Activated T-cell treated with anti-CD3 and anti-CD28 coated beads, Interleukin-2, amount 50 U/mL, for 4 hours (primary cell): Measurements from ENCODE around the gene KLHL17. TPM values are rescaled to one million over a fixed set of nuclear protein-coding genes. Genes with fewer than 3 reads are reported as not detected.
"Not testable (repeated sequence)": the region's sequence is repeated elsewhere in the genome, so short reads cannot be mapped to it uniquely, and the experiment has no call there.

Source experiments
- ATAC-seq, 2 donors: fragments of 200-7000 bp; cut with Tn5 transposase; one replicate each; pipeline ENCODE4 v1.10.0; 2021
- DNase-seq: peaks from one replicate; pipeline ENCODE4 v3.0.0-alpha.2; 2020
- H3K27me3 Mint-ChIP-seq: one replicate; pipeline ENCODE4 v1.8.0; 2021; ENCODE audit warnings: low read depth, mixed read lengths
- H3K36me3 Mint-ChIP-seq: one replicate; pipeline ENCODE4 v1.8.0; 2022; ENCODE audit warnings: mixed read lengths; ENCODE audit not compliant: insufficient read depth
- H3K4me1 Mint-ChIP-seq: one replicate; pipeline ENCODE4 v1.8.0; 2021; ENCODE audit warnings: low read depth, mixed read lengths
- H3K4me3 Mint-ChIP-seq: one replicate; pipeline ENCODE4 v1.8.0; 2021; ENCODE audit warnings: mild to moderate bottlenecking, moderate library complexity, mixed read lengths
- H3K9me3 Mint-ChIP-seq: one replicate; pipeline ENCODE4 v1.8.0; 2021; ENCODE audit warnings: mixed read lengths
- total RNA-seq, 3 donors: library from RNA; stranded (reverse); gene quantifications; one replicate each; pipeline ENCODE4 v1.2.1, GENCODE V29; 2021

The KLHL17 gene
- total RNA-seq, 3 donors from 2014 or later: 32.1 to 36.6 (median 34.3) TPM

- H3K4me1 Mint-ChIP-seq: peaks cover 5% of the 10 kb centered on the region
- H3K27me3 Mint-ChIP-seq: peaks cover 14% of the 10 kb centered on the region
- H3K36me3 Mint-ChIP-seq: no peaks in the 10 kb centered on the region
- no peak overlapping the region for H3K4me3 Mint-ChIP-seq
- ATAC-seq: no peak
- H3K9me3 Mint-ChIP-seq: no peaks in the 10 kb centered on the region
- DNase-seq: no peak
Observed at GRCh38 chr1:971751-972506, 11.5 kb downstream of the KLHL17 start.

- Mint-ChIP-seq H3K36me3 (no peaks in the 10 kb centered on the region), H3K4me1 (peaks cover 5% of the 10 kb centered on the region), H3K4me3 (no peak overlapping the region), H3K9me3 (no peaks in the 10 kb centered on the region), H3K27me3 (peaks cover 14% of the 10 kb centered on the region)
- DNase-seq: no peak
- no peak for ATAC-seq
Observed at GRCh38 chr1:972726-973458, 12.5 kb downstream of the KLHL17 start.

- ATAC-seq: no peak
- Mint-ChIP-seq H3K27me3 (peaks cover 16% of the 10 kb centered on the region), H3K36me3 (no peaks in the 10 kb centered on the region), H3K4me3 (no peak overlapping the region), H3K9me3 (no peaks in the 10 kb centered on the region), H3K4me1 (peaks cover 7% of the 10 kb centered on the region)
- DNase-seq: no peak
Observed at GRCh38 chr1:973459-974292, 13.3 kb downstream of the KLHL17 start.

- Mint-ChIP-seq H3K4me1 (peaks cover 7% of the 10 kb centered on the region), H3K36me3 (no peaks in the 10 kb centered on the region), H3K27me3 (peaks cover 16% of the 10 kb centered on the region), H3K4me3 (no peak overlapping the region), H3K9me3 (no peaks in the 10 kb centered on the region)
- ATAC-seq (no peak), DNase-seq (no peak)
Observed at GRCh38 chr1:974293-974640, 13.9 kb downstream of the KLHL17 start.

- H3K27me3 Mint-ChIP-seq: peaks cover 16% of the 10 kb centered on the region
- no peak overlapping the region for H3K4me3 Mint-ChIP-seq
- H3K9me3 Mint-ChIP-seq: no peaks in the 10 kb centered on the region
- ATAC-seq (no peak), DNase-seq (no peak)
- H3K36me3 Mint-ChIP-seq: no peaks in the 10 kb centered on the region
- peaks cover 7% of the 10 kb centered on the region for H3K4me1 Mint-ChIP-seq
Observed at GRCh38 chr1:974687-975328, 14.4 kb downstream of the KLHL17 start.

- H3K4me1 Mint-ChIP-seq: peaks cover 7% of the 10 kb centered on the region
- no peaks in the 10 kb centered on the region for H3K36me3 Mint-ChIP-seq
- H3K4me3 Mint-ChIP-seq: no peak overlapping the region
- peaks cover 16% of the 10 kb centered on the region for H3K27me3 Mint-ChIP-seq
- no peak for DNase-seq
- no peaks in the 10 kb centered on the region for H3K9me3 Mint-ChIP-seq
- no peak for ATAC-seq
Observed at GRCh38 chr1:975365-975764, 15.0 kb downstream of the KLHL17 start.

- Mint-ChIP-seq H3K4me3 (no peak overlapping the region), H3K27me3 (peaks cover 16% of the 10 kb centered on the region), H3K4me1 (peaks cover 7% of the 10 kb centered on the region), H3K36me3 (no peaks in the 10 kb centered on the region), H3K9me3 (no peaks in the 10 kb centered on the region)
- DNase-seq: peak; percentile 62
- peak; percentile 93 to 95 for ATAC-seq
Observed at GRCh38 chr1:975896-976683, 15.7 kb downstream of the KLHL17 start.

- H3K27me3 Mint-ChIP-seq: peaks cover 14% of the 10 kb centered on the region
- H3K9me3 Mint-ChIP-seq, ATAC-seq, H3K4me3 Mint-ChIP-seq, H3K36me3 Mint-ChIP-seq, H3K4me1 Mint-ChIP-seq, DNase-seq: not testable (repeated sequence)
Observed at GRCh38 chr1:976791-977190, 16.4 kb downstream of the KLHL17 start.

- Mint-ChIP-seq H3K27me3 (peaks cover 25% of the 10 kb centered on the region), H3K36me3 (no peaks in the 10 kb centered on the region), H3K4me1 (peaks cover 7% of the 10 kb centered on the region), H3K9me3 (no peaks in the 10 kb centered on the region), H3K4me3 (no peak overlapping the region)
- DNase-seq: no peak
- ATAC-seq: no peak
Observed at GRCh38 chr1:978069-978834, 17.9 kb downstream of the KLHL17 start.

GRCh38 chr1:978835-979743 is 18.7 kb downstream of the KLHL17 start:
- Mint-ChIP-seq H3K27me3 (peaks cover 29% of the 10 kb centered on the region), H3K4me1 (peaks cover 7% of the 10 kb centered on the region), H3K4me3 (no peak overlapping the region), H3K9me3 (no peaks in the 10 kb centered on the region), H3K36me3 (no peaks in the 10 kb centered on the region)
- ATAC-seq (no peak), DNase-seq (peak; percentile 3)

- peaks cover 7% of the 10 kb centered on the region for H3K4me1 Mint-ChIP-seq
- DNase-seq (no peak), ATAC-seq (no peak)
- no peak overlapping the region for H3K4me3 Mint-ChIP-seq
- no peaks in the 10 kb centered on the region for H3K36me3 Mint-ChIP-seq
- peaks cover 29% of the 10 kb centered on the region for H3K27me3 Mint-ChIP-seq
- H3K9me3 Mint-ChIP-seq: no peaks in the 10 kb centered on the region
Observed at GRCh38 chr1:979744-980072, 19.3 kb downstream of the KLHL17 start.

- Mint-ChIP-seq H3K36me3 (no peaks in the 10 kb centered on the region), H3K4me3 (no peak overlapping the region), H3K9me3 (no peaks in the 10 kb centered on the region), H3K27me3 (peaks cover 29% of the 10 kb centered on the region), H3K4me1 (peaks cover 7% of the 10 kb centered on the region)
- no peak for ATAC-seq
- no peak for DNase-seq
Observed at GRCh38 chr1:980137-980571, 19.8 kb downstream of the KLHL17 start.
